Measurements from ENCODE around the gene SH2D4B.

The SH2D4B gene

DNA sequence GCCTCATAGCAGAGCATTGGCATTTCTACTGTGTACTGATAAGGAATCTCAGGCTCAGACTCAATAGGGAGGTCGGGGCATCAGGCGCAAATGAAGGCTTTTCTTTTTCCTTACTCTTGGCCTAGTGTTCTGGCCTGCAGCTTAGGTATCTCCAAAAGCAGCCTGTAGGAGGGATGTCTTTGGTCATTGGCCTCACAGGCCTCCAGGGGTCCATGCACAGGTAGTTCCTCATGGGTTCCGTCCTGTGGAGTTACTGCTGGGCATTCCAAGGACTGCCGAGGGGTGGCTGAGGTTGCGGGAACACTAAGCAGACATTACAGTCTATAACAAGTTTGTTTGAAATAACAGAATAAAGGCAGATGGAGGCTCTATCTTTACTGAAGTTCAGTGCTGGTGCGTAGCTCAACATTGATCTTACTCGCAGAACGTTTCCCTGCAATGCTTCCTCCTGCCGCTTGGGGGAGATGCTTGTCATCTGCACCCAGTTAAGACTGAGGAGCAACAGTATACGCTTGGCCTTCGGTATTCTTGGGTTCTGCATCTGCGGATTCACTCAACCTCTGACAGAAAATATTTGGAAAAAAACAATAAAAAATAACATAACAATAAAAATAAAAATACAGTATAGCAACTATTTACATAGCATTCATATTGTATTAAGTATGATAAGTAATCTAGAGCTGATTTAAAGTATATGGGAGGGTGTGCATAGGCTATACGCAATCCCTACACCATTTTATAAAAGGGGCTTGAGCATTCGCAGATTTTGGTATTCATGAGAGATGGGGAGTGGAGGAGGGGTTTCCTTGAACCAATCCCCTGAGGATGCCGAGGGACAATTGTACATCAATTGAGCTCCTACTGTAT lies 58.9 kb downstream of the SH2D4B start:
- H3K27ac ChIP-seq, result no peak overlapping the region
- no peaks in the 10 kb centered on the region for H3K4me1 ChIP-seq
- H3K9ac ChIP-seq, result no peak overlapping the region
- no peaks in the 10 kb centered on the region for H3K9me3 ChIP-seq (ENCODE audit: control insufficient read depth, low read length)
- no peak overlapping the region for H3K4me2 ChIP-seq (ENCODE audit: low read length)
- no peaks in the 10 kb centered on the region for H3K36me3 ChIP-seq (ENCODE audit: control insufficient read depth, insufficient read depth, low read length)
- H3K27me3 ChIP-seq (ENCODE audit: control insufficient read depth, insufficient read depth, low read length), result no peaks in the 10 kb centered on the region
- H3K79me2 ChIP-seq, result no peaks in the 10 kb centered on the region
- H2AFZ ChIP-seq, result no peak overlapping the region
- H3K4me3 ChIP-seq (ENCODE audit: low read depth, low read length), result no peak overlapping the region
- TF ChIP-seq, protein P1, sequence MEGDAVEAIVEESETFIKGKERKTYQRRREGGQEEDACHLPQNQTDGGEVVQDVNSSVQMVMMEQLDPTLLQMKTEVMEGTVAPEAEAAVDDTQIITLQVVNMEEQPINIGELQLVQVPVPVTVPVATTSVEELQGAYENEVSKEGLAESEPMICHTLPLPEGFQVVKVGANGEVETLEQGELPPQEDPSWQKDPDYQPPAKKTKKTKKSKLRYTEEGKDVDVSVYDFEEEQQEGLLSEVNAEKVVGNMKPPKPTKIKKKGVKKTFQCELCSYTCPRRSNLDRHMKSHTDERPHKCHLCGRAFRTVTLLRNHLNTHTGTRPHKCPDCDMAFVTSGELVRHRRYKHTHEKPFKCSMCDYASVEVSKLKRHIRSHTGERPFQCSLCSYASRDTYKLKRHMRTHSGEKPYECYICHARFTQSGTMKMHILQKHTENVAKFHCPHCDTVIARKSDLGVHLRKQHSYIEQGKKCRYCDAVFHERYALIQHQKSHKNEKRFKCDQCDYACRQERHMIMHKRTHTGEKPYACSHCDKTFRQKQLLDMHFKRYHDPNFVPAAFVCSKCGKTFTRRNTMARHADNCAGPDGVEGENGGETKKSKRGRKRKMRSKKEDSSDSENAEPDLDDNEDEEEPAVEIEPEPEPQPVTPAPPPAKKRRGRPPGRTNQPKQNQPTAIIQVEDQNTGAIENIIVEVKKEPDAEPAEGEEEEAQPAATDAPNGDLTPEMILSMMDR (IDR thresholded peaks at IDR 0.05), result peak; percentile 67

DNA sequence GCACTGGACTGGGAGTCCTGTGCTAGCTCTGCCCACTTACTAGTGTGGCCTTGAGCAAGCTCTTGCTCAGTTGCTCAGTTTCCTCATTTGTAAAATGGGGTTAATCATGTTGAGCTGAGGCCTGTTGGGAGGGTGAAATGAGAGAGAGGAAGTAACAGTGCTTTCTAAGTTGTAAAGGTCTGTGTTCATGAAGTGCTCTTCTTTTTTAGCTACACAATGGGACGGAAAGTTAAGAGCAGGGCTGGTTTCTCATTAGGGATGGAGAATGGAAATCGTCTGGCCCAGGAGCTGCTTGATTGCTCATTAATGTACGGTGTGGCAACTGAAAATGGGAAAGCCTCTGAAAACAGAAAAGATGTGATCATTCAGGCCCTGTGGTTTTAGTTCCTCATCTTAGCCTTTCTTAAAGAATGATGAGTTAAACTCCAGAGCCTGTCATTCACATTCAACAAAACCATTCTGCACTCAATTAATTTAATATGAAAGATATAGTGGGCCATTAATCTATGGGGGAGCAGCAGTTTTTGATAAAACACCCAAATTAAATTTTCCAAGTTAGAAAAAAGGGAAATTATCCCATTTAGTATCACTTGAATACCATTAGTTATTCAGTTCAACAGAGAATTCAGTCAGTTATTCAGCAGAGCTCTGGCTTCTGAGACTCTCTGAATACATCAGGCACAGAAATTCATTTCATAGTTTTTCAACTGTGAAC lies 60.5 kb downstream of the SH2D4B start:
- H2AFZ ChIP-seq, result no peak overlapping the region
- H3K9ac ChIP-seq, result no peak overlapping the region
- TF ChIP-seq, protein P1 (IDR thresholded peaks at IDR 0.05), result no peak
- no peaks in the 10 kb centered on the region for H3K36me3 ChIP-seq (ENCODE audit: control insufficient read depth, insufficient read depth, low read length)
- no peak overlapping the region for H3K4me3 ChIP-seq (ENCODE audit: low read depth, low read length)
- H3K27me3 ChIP-seq (ENCODE audit: control insufficient read depth, insufficient read depth, low read length), result no peaks in the 10 kb centered on the region
- no peak overlapping the region for H3K4me2 ChIP-seq (ENCODE audit: low read length)
- no peaks in the 10 kb centered on the region for H3K4me1 ChIP-seq
- H3K27ac ChIP-seq, result no peak overlapping the region
- H3K79me2 ChIP-seq, result no peaks in the 10 kb centered on the region
- H3K9me3 ChIP-seq (ENCODE audit: control insufficient read depth, low read length), result no peaks in the 10 kb centered on the region

DNA sequence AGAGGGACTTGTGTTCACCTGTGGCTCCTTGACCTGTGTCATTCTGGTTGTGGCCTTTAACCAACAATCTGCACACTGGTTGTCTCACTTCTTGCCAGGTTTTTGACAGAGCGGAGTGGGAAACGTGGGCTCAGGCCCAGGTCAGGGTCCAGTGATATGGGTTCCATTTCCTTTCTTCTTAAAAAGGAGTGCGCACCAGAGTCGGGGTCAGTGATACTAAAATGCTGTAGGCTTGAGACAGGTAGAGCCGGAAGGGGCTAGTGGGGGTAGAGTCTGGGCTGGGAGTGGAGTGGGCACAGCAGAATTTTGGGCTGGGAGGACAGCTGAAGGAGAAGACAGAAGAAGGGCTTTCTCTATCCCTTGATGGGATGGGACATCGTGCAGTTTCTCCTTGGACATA lies 61.2 kb downstream of the SH2D4B start:
- Histone ChIP-seq H3K27ac (no peak overlapping the region), H3K4me1 (no peaks in the 10 kb centered on the region), H2AFZ (no peak overlapping the region), H3K79me2 (no peaks in the 10 kb centered on the region), H3K27me3 (ENCODE audit: control insufficient read depth, insufficient read depth, low read length) (no peaks in the 10 kb centered on the region), H3K9ac (no peak overlapping the region), H3K36me3 (ENCODE audit: control insufficient read depth, insufficient read depth, low read length) (no peaks in the 10 kb centered on the region), H3K4me2 (ENCODE audit: low read length) (no peak overlapping the region), H3K4me3 (ENCODE audit: low read depth, low read length) (no peak overlapping the region), H3K9me3 (ENCODE audit: control insufficient read depth, low read length) (no peaks in the 10 kb centered on the region)
- TF ChIP-seq, protein P1 (IDR thresholded peaks at IDR 0.05), result no peak

DNA sequence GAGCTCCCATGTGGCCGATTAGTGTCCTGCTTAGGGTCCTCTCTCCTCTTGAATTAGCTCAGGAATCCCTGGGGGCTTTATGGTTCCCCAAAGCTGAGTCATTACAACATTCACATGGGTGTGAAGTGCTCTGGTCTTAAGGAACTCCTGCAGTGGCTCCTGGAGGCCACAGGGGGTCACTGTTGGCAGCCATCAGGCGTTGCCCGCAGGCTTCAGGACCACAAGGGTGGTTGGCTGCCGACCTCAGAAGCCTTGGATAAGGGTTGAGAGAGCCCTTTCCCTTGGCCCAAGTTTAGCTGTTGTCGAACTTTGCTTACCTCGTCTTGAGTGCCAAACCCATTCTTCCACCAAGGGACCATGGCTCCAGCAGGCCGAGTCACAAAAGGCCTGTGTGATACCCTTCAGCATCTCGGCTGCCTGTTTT lies 61.7 kb downstream of the SH2D4B start:
- TF ChIP-seq, protein P1 (IDR thresholded peaks at IDR 0.05), result peak; percentile 53
- Histone ChIP-seq H3K4me1 (no peaks in the 10 kb centered on the region), H3K27me3 (ENCODE audit: control insufficient read depth, insufficient read depth, low read length) (no peaks in the 10 kb centered on the region), H3K4me3 (ENCODE audit: low read depth, low read length) (no peak overlapping the region), H3K9ac (no peak overlapping the region), H3K4me2 (ENCODE audit: low read length) (no peak overlapping the region), H3K9me3 (ENCODE audit: control insufficient read depth, low read length) (no peaks in the 10 kb centered on the region), H2AFZ (no peak overlapping the region), H3K36me3 (ENCODE audit: control insufficient read depth, insufficient read depth, low read length) (no peaks in the 10 kb centered on the region), H3K27ac (no peak overlapping the region), H3K79me2 (no peaks in the 10 kb centered on the region)
